SH-SY5Y (cell line): ENCODE data around the gene ETV3.

Experiments
- GATA2 ChIP-seq: IDR thresholded peaks from 2 replicates; pipeline ENCODE4 v1.6.1; 2011; ENCODE audit warnings: mild to moderate bottlenecking, low read depth, low read length
- GATA3 ChIP-seq: IDR thresholded peaks from 2 replicates; pipeline ENCODE4 v1.6.1; 2011; ENCODE audit warnings: low read depth, mild to moderate bottlenecking, low read length, moderate library complexity

DNA sequence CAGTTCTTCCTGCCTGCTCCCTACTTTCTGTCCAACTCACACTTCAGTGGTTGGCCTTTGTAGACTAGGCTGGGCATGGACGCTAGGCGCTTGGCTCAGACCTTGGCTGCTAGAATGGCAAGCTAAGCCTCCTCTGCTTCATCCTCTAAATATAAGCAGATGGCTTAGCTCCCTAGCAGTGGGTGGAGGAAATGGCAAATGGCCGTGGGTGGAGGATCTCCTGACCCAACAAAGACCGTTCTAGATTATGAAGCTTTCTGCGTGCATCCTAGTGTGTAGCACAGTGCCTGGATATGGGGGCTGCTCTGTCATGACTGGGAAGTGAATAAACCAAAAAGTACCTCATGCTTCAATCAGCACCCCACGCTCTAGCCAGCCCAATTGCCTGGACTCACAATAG lies 28.2 kb downstream of the ETV3 start:
- TF ChIP-seq GATA2 (no peak), GATA3 (no peak)
